Activated CD4-positive, alpha-beta T cell treated with anti-CD3 and anti-CD28 coated beads, Interleukin-2, Interleukin-4, amounts not matched to agents 100 ng/mL and 50 ng/mL, durations not matched to agents 16 hours and 8 hours (primary cell): ENCODE results near the gene GRAMD1B.

ENCODE experiments used
- DNase-seq: peaks from one replicate; pipeline ENCODE4 v3.0.0-alpha.2; 2020; ENCODE audit warnings: low spot score

GRAMD1B gene

GRCh38 chr11:123588117-123588863 is 158.2 kb downstream of the GRAMD1B start:
- DNase-seq, result no peak

DNA sequence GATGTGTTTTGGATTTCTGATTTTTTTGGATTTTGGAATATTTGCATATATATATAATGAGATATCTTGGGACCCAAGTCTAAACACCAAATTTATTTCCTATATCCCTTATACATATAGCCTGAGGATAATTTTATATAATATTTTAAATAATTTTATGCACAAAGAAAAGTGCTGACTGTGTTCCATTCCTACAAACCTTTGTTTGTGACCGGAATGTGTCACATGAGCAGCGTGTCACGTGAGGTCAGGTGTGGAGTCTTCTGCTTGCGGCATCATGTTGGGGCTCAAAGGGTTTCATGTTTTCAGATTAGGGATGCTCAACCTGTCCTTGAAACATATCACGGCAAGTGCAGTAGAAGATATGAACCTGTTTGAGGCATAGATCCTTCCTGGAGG is 158.8 kb downstream of the GRAMD1B start:
- DNase-seq, result no peak

DNA sequence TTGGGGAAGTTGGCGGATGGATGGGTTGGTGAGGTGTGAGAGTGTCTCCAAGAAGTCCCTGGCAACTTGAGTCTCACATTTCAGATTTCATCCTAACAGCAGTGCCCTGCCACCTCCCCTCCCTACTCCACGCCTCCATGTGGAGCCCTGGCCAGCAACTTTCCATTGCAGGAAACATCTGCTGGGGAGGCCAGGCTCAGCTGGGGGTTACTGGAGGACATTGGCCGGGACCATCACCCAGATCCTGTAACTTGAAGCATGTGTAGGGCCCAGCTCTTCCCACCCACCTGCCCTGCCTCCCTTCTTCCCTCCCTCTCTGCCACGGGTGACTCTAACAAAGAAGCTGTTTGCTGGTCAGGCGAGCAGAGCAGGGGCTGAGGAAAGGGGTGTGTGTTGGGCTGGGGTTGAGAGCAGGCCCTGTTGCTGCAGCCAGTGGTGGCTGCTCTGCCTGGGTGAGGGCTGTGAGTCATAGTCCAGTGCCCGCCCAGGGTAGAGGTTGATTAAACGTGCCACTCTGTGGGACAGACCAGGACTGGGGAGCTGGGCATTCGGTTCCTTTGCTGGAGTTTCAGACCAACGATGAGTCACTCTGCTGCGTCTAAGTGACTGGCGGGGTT is 160.3 kb downstream of the GRAMD1B start:
- no peak for DNase-seq

- no peak for DNase-seq
Measured at GRCh38 chr11:123593570-123593969, 163.5 kb downstream of the GRAMD1B start.

DNA sequence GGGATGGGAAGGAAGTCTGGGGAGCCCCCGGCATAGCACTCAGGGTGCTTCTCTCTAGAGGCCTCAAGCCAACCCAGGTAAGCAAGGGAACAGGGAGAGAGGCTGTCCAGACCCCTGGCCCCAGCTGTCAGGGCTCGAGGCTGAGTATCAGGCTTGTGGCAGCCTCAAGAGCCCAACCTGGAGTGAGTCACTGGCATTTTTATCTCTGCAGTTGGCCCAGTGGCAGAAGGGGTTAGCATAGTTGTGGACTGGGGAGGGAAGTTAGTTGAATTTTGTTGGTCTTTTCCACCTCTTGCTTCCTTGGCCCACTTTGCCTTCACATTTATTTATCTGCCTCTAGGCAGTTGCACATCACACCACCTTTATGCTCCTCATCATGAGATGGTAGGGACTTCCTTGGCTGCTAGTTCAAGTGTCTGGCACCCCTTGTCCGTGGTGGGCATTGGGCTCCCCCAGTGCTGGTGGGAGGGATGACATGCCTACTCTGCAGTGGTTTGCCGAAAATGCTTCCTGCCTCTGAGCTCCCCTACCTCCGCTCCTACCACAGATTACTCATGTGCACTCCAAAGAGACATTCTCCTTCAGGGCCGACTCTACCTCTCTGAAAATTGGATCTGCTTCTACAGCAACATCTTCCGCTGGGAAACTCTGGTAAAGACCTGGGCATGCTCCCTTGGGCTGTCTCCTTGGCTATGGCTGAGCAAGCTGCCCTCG is 164.3 kb downstream of the GRAMD1B start:
- DNase-seq, result no peak

GRCh38 chr11:123594921-123595320 is 164.9 kb downstream of the GRAMD1B start:
- DNase-seq, result no peak

GRCh38 chr11:123597859-123598258 is 167.8 kb downstream of the GRAMD1B start:
- DNase-seq, result no peak

- no peak for DNase-seq
Measured at GRCh38 chr11:123601136-123601535, 171.1 kb downstream of the GRAMD1B start.

DNA sequence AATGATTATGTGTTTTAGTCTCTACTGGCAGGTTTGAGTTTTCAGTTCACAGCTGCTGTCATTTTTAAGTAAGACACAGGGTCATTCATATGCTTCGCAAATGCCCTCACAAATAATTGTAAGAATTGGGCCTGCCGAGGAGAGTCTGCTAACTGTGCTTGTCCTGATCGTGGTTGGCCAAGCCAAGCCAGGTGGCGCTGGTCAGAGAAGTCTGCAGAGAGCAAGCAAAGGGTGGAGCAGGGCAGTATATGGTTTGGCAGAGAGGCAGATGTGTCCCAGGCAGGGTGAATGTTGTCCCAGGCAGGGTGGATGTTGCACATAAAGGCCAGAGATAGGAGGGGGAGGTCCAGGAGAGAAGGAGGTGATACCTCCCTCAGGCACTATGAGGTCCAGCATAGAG is 171.7 kb downstream of the GRAMD1B start:
- DNase-seq, result no peak

DNA sequence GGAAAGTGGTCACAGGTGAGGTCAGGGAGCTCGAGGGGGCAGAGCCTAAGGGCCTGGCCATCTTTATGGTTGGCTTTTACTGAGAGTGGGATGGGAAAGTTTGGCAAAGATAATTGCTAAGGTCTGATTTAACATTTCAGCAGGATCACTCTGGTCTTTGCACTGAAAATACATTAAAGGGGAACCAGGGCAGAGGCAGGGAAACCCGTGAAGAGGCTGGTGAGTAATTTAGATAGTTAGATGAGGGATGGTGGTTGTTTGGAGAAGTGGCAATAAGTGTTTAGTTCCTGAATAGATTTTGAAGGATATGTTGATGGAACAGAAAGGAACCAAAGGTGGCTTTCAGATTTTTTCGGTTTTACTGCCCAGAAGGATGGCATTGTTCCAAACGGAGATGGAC is 173.6 kb downstream of the GRAMD1B start:
- DNase-seq, result no peak

DNA sequence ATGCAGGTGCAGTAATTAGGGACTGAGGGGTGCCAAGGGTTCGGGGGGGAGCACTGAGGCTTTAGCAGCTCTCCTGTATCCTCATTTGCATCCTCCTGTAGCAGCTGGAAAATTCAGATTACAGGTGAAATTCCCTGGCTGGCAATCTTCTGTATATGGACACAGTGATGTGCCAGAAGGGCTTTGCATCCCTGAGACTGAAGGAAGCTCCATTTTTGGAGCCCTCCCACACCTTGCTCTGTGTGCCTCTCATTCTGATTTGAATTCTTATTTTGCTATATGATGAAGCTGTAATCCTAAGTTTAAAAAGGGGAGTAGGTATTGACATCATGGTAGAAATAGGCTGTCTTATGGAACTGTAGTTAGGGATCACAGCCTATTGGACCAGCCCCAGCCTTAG is 177.7 kb downstream of the GRAMD1B start:
- DNase-seq, result no peak

GRCh38 chr11:123608371-123608770 is 178.3 kb downstream of the GRAMD1B start:
- no peak for DNase-seq

- DNase-seq, result no peak
Measured at GRCh38 chr11:123608945-123609344, 178.9 kb downstream of the GRAMD1B start.

DNA sequence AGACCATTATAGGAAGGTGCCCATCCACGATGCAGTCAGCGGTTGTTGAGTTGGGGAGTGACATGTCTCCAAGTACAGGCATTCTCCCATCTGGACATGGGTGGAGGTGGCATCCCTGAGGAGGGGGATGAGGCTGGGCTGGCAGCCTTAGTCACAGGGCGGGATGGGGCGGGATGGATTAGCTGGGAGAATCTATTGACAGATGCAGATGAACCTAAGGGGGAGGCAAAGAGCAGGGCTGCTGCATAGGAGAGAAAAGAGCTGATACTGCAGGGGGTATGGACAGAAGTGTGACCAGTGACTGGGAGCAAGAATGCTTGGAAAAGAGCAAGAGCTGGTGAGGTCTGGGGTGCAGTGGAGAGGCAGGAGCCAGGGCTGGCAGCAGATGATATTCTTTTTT is 181.6 kb downstream of the GRAMD1B start:
- DNase-seq, result no peak

GRCh38 chr11:123616505-123617198 is 186.6 kb downstream of the GRAMD1B start:
- no peak for DNase-seq

DNA sequence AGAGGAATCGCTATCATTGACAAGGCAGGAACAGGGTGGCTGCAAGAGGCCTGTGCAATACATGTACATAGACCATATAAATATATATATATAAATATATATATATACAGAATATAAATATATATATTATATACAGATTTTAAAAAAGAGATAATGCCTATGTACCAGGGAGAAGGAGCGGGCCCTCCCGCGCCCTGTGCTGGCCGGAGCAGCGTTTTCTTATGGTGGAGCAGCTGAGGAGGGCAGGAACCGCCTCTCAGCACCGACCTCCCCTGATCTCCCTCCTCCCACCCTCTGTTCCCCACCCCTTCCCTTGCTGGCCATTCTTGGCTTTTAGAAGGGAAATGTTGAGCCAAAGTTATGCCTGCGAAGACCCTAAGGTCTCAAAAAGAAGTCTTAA is 192.5 kb downstream of the GRAMD1B start:
- no peak for DNase-seq

DNA sequence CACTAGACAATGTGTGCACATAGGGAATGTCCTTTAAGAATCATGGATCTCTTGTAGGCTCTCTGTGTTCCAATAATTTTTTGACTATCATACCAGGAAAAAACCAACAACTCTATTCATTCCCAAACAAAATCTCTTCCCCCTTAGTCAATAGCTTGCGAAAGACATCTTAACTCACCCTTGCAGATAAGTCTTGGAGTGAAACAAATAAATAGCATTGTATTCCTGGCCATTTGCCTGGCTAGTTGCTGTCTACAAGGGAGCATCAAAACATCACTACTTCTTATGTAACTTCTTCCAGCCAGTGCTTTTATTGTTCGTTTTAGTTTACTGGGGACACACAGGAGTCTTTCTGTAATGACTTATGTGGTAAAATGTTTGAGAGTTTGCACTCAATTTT is 194.9 kb downstream of the GRAMD1B start:
- DNase-seq, result no peak

- no peak for DNase-seq
Measured at GRCh38 chr11:123628936-123629683, 199.0 kb downstream of the GRAMD1B start.

- DNase-seq, result no peak
Measured at GRCh38 chr11:123630126-123630608, 200.1 kb downstream of the GRAMD1B start.

- no peak for DNase-seq
Measured at GRCh38 chr11:123640029-123640428, 210.0 kb downstream of the GRAMD1B start.

DNA sequence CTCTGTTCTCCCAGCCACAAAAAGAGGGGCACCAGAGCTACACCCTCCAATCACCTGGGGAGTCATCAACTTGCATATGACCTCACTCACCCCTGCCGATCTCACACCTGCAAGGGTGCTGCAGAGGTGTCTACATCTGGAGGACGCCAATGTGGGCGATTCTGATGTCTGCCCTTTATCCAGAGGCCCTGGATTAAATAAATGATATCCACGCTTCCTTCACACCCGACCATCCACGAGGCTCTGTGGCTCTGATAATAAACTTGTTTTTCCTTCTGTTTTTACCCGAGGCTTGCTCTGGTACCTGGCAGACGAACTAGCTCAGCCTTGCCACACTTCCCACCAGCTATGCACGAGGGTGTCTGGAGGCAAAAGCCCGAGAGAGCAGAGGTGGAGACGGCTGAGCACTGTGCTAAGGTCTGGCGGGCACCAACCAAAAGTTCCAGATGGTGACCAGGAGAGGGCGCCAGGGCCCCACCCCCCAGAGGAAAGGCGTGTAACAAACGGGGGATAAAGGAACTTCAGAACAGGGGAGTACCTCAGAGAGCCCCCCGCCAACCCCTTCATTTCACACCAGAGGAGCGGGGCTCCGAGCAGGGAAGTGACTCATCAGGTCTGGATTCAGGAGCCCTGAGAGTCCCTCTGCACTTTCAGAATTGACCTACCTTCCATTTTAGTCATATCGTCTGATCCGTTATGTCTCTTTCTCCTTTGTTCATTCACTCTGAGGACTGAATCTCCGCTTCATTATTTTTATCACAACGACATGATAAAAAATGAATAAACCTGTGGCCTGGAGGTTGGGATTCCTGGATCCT is 210.8 kb downstream of the GRAMD1B start:
- DNase-seq, result peak; percentile 48
